Measurements from ENCODE around the gene ZMYND8. TPM values are rescaled to one million over a fixed set of nuclear protein-coding genes. Genes with fewer than 3 reads are reported as not detected.
A peak's percentile ranks its signal among the peaks of the same experiment; 100 is the strongest.
"Not testable (repeated sequence)": the region's sequence is repeated elsewhere in the genome, so short reads cannot be mapped to it uniquely, and the experiment has no call there.

Gene ZMYND8
- total RNA-seq, 1 donor from 2014 or later = 19.2 TPM

GRCh38 chr20:47263080-47263464 lies 93.4 kb downstream of the ZMYND8 start:
- no peak for TF ChIP-seq CTCF (IDR thresholded peaks at IDR 0.05; ENCODE audit: insufficient read depth, low read length, poor library complexity, severe bottlenecking)
- Histone ChIP-seq H3K36me3 (ENCODE audit: control insufficient read depth, insufficient read depth, low read length) (peaks cover 3% of the 10 kb centered on the region), H3K27me3 (ENCODE audit: control insufficient read depth, insufficient read depth, low read length) (no peaks in the 10 kb centered on the region), H3K4me3 (ENCODE audit: low read depth, low read length) (no peak overlapping the region)
- no peak for DNase-seq (ENCODE audit: low read depth)

GRCh38 chr20:47262365-47263013 lies 94.0 kb downstream of the ZMYND8 start:
- no peak for DNase-seq (ENCODE audit: low read depth)
- TF ChIP-seq CTCF (IDR thresholded peaks at IDR 0.05; ENCODE audit: insufficient read depth, low read length, poor library complexity, severe bottlenecking) = no peak
- peaks cover 3% of the 10 kb centered on the region for H3K36me3 ChIP-seq (ENCODE audit: control insufficient read depth, insufficient read depth, low read length)
- no peaks in the 10 kb centered on the region for H3K27me3 ChIP-seq (ENCODE audit: control insufficient read depth, insufficient read depth, low read length)
- no peak overlapping the region for H3K4me3 ChIP-seq (ENCODE audit: low read depth, low read length)

GRCh38 chr20:47262008-47262364 lies 94.5 kb downstream of the ZMYND8 start:
- Histone ChIP-seq H3K36me3 (ENCODE audit: control insufficient read depth, insufficient read depth, low read length) (peaks cover 3% of the 10 kb centered on the region), H3K4me3 (ENCODE audit: low read depth, low read length) (no peak overlapping the region), H3K27me3 (ENCODE audit: control insufficient read depth, insufficient read depth, low read length) (no peaks in the 10 kb centered on the region)
- TF ChIP-seq CTCF (IDR thresholded peaks at IDR 0.05; ENCODE audit: insufficient read depth, low read length, poor library complexity, severe bottlenecking) = no peak
- DNase-seq (ENCODE audit: low read depth) = no peak

GRCh38 chr20:47261161-47261774 lies 95.2 kb downstream of the ZMYND8 start:
- H3K4me3 ChIP-seq (ENCODE audit: low read depth, low read length) = not testable (repeated sequence)

GRCh38 chr20:47260540-47261126 lies 95.9 kb downstream of the ZMYND8 start:
- not testable (repeated sequence) for H3K27me3 ChIP-seq (ENCODE audit: control insufficient read depth, insufficient read depth, low read length); H3K36me3 ChIP-seq (ENCODE audit: control insufficient read depth, insufficient read depth, low read length); DNase-seq (ENCODE audit: low read depth); H3K4me3 ChIP-seq (ENCODE audit: low read depth, low read length)

More at GRCh38 chr20:47261161-47261774, 95.2 kb downstream of the ZMYND8 start:
- H3K36me3 ChIP-seq (ENCODE audit: control insufficient read depth, insufficient read depth, low read length); DNase-seq (ENCODE audit: low read depth); H3K27me3 ChIP-seq (ENCODE audit: control insufficient read depth, insufficient read depth, low read length): not testable (repeated sequence)

GRCh38 chr20:47258745-47259695 lies 97.5 kb downstream of the ZMYND8 start:
- no peak for TF ChIP-seq CTCF (IDR thresholded peaks at IDR 0.05; ENCODE audit: insufficient read depth, low read length, poor library complexity, severe bottlenecking)
- Histone ChIP-seq H3K36me3 (ENCODE audit: control insufficient read depth, insufficient read depth, low read length) (peaks cover 3% of the 10 kb centered on the region), H3K27me3 (ENCODE audit: control insufficient read depth, insufficient read depth, low read length) (no peaks in the 10 kb centered on the region), H3K4me3 (ENCODE audit: low read depth, low read length) (no peak overlapping the region)
- DNase-seq (ENCODE audit: low read depth) = peak; percentile 76

All from kidney epithelial cell (primary cell).